Measurements from ENCODE around the gene SIRPD.

SIRPD gene

GRCh38 chr20:1505361-1505760 is 52.1 kb downstream of the SIRPD start:
- Histone ChIP-seq H4K20me1 (ENCODE audit: control insufficient read depth, insufficient read depth, low read depth, low read length) (no peaks in the 10 kb centered on the region), H3K4me1 (ENCODE audit: control insufficient read depth, low read length) (peaks cover 22% of the 10 kb centered on the region), H3K4me3 (ENCODE audit: low read length) (no peak overlapping the region), H3K4me2 (ENCODE audit: low read length) (no peak overlapping the region), H3K9me3 (ENCODE audit: control insufficient read depth, insufficient read depth, low read length) (no peaks in the 10 kb centered on the region), H3K27ac (ENCODE audit: low read depth, low read length) (no peak overlapping the region), H3K9me2 (replicated peaks; ENCODE audit: control insufficient read depth, low read length) (no peaks in the 10 kb centered on the region), H3K36me3 (ENCODE audit: control insufficient read depth, low read length) (no peaks in the 10 kb centered on the region), H3K27me3 (ENCODE audit: control insufficient read depth, low read length) (peaks cover 12% of the 10 kb centered on the region), H3F3A (ENCODE audit: control insufficient read depth, insufficient read depth) (no peaks in the 10 kb centered on the region), H3K79me2 (ENCODE audit: control insufficient read depth, low read length) (no peaks in the 10 kb centered on the region)
- no peak for TF ChIP-seq EZH2phosphoT487 (IDR thresholded peaks at IDR 0.05; ENCODE audit: borderline replicate concordance, low read length)

GRCh38 chr20:1503564-1504227 is 53.8 kb downstream of the SIRPD start:
- H3K36me3 ChIP-seq (ENCODE audit: control insufficient read depth, low read length): no peaks in the 10 kb centered on the region
- H3K79me2 ChIP-seq (ENCODE audit: control insufficient read depth, low read length): no peaks in the 10 kb centered on the region
- peak overlapping the region; percentile 41 for H3K4me2 ChIP-seq (ENCODE audit: low read length)
- no peaks in the 10 kb centered on the region for H3F3A ChIP-seq (ENCODE audit: control insufficient read depth, insufficient read depth)
- H3K27ac ChIP-seq (ENCODE audit: low read depth, low read length): no peak overlapping the region
- TF ChIP-seq EZH2phosphoT487 (IDR thresholded peaks at IDR 0.05; ENCODE audit: borderline replicate concordance, low read length) (no peak), CTCF (IDR thresholded peaks at IDR 0.05; ENCODE audit: low read depth, low read length, poor library complexity, severe bottlenecking) (peak; percentile 100)
- no peak overlapping the region for H3K4me3 ChIP-seq (ENCODE audit: low read length)
- peaks cover 23% of the 10 kb centered on the region for H3K4me1 ChIP-seq (ENCODE audit: control insufficient read depth, low read length)
- no peaks in the 10 kb centered on the region for H4K20me1 ChIP-seq (ENCODE audit: control insufficient read depth, insufficient read depth, low read depth, low read length)
- H3K9me3 ChIP-seq (ENCODE audit: control insufficient read depth, insufficient read depth, low read length): no peaks in the 10 kb centered on the region
- H3K9me2 ChIP-seq (replicated peaks; ENCODE audit: control insufficient read depth, low read length): no peaks in the 10 kb centered on the region
- peaks cover 12% of the 10 kb centered on the region for H3K27me3 ChIP-seq (ENCODE audit: control insufficient read depth, low read length)

- H3K9me3 ChIP-seq (ENCODE audit: control insufficient read depth, insufficient read depth, low read length): no peaks in the 10 kb centered on the region
- no peaks in the 10 kb centered on the region for H3K36me3 ChIP-seq (ENCODE audit: control insufficient read depth, low read length)
- H3K4me3 ChIP-seq (ENCODE audit: low read length): no peak overlapping the region
- no peak overlapping the region for H3K27ac ChIP-seq (ENCODE audit: low read depth, low read length)
- H3K4me1 ChIP-seq (ENCODE audit: control insufficient read depth, low read length): peaks cover 23% of the 10 kb centered on the region
- H3K4me2 ChIP-seq (ENCODE audit: low read length): no peak overlapping the region
- no peaks in the 10 kb centered on the region for H3F3A ChIP-seq (ENCODE audit: control insufficient read depth, insufficient read depth)
- TF ChIP-seq EZH2phosphoT487 (IDR thresholded peaks at IDR 0.05; ENCODE audit: borderline replicate concordance, low read length): no peak
- TF ChIP-seq CTCF (IDR thresholded peaks at IDR 0.05; ENCODE audit: low read depth, low read length, poor library complexity, severe bottlenecking): no peak
- H3K27me3 ChIP-seq (ENCODE audit: control insufficient read depth, low read length): peaks cover 8% of the 10 kb centered on the region; the same call in 1 of the 2 replicates
- H4K20me1 ChIP-seq (ENCODE audit: control insufficient read depth, insufficient read depth, low read depth, low read length): no peaks in the 10 kb centered on the region
- no peaks in the 10 kb centered on the region for H3K9me2 ChIP-seq (replicated peaks; ENCODE audit: control insufficient read depth, low read length)
- H3K79me2 ChIP-seq (ENCODE audit: control insufficient read depth, low read length): no peaks in the 10 kb centered on the region
These were observed 57.0 kb downstream of the SIRPD start for GRCh38 chr20:1500496-1500895.
